Stimulated activated CD4-positive, alpha-beta T cell treated with anti-CD3 and anti-CD28 coated beads, Interleukin-12 subunit alpha, Interleukin-12 subunit beta, amount 100 ng/mL, for 4 hours (primary cell): ENCODE measurements around the gene IQSEC1.
A peak's percentile ranks its signal among the peaks of the same experiment; 100 is the strongest.

ENCODE experiments used
- DNase-seq: peaks from one replicate; pipeline ENCODE4 v3.0.0-alpha.2; 2020

Gene IQSEC1

GRCh38 chr3:12981306-12982275, 91.6 kb downstream of the IQSEC1 start:
- no peak for DNase-seq

GRCh38 chr3:12980596-12981290, 92.5 kb downstream of the IQSEC1 start:
- DNase-seq = no peak

- no peak for DNase-seq
Measured at GRCh38 chr3:12979947-12980487, 93.2 kb downstream of the IQSEC1 start.

GRCh38 chr3:12979151-12979946, 93.9 kb downstream of the IQSEC1 start:
- no peak for DNase-seq

GRCh38 chr3:12978682-12979081, 94.5 kb downstream of the IQSEC1 start:
- no peak for DNase-seq

GRCh38 chr3:12977117-12977808, 96.0 kb downstream of the IQSEC1 start:
- no peak for DNase-seq

GRCh38 chr3:12975748-12976522, 97.3 kb downstream of the IQSEC1 start:
- no peak for DNase-seq

GRCh38 chr3:12974819-12975218, 98.4 kb downstream of the IQSEC1 start:
- no peak for DNase-seq

GRCh38 chr3:12974334-12974733, 98.9 kb downstream of the IQSEC1 start:
- no peak for DNase-seq

- no peak for DNase-seq
Measured at GRCh38 chr3:12973827-12974226, 99.4 kb downstream of the IQSEC1 start.

- no peak for DNase-seq
Measured at GRCh38 chr3:12972781-12973702, 100.2 kb downstream of the IQSEC1 start.

GRCh38 chr3:12972043-12972442, 101.2 kb downstream of the IQSEC1 start:
- DNase-seq = no peak

GRCh38 chr3:12970684-12971083, 102.5 kb downstream of the IQSEC1 start:
- no peak for DNase-seq

- DNase-seq = no peak
Measured at GRCh38 chr3:12969486-12969885, 103.7 kb downstream of the IQSEC1 start.

GRCh38 chr3:12968541-12968940, 104.7 kb downstream of the IQSEC1 start:
- no peak for DNase-seq

- DNase-seq = peak; percentile 90
Measured at GRCh38 chr3:12967606-12968351, 105.5 kb downstream of the IQSEC1 start.

- DNase-seq = peak; percentile 26
Measured at GRCh38 chr3:12966847-12967605, 106.2 kb downstream of the IQSEC1 start.

GRCh38 chr3:12965999-12966846, 107.0 kb downstream of the IQSEC1 start:
- DNase-seq = no peak
